HG02870 (cell line): ENCODE results near the gene RBP3.

Source experiments
- ATAC-seq: cut with Tn5 transposase; IDR thresholded peaks from one replicate; pipeline ENCODE4 v1.9.1; 2021; ENCODE audit warnings: mild to moderate bottlenecking, moderate library complexity; ENCODE audit not compliant: unreplicated experiment

Gene RBP3

GRCh38 chr10:47348138-47348651 lies at the start of gene RBP3:
TSS of gene RBP3 (plus strand) at chr10:47348363. CDS start at chr10:47348485, 122 bp downstream.
- ATAC-seq, result no peak

GRCh38 chr10:47298715-47299114 lies 49.4 kb upstream of the RBP3 start:
- ATAC-seq, result no peak

- ATAC-seq, result no peak
Observed at GRCh38 chr10:47299611-47300428, 48.3 kb upstream of the RBP3 start, which contains the start of gene GDF10. TSS of gene GDF10 (plus strand) at chr10:47300197. CDS start at chr10:47300652, 455 bp downstream.

GRCh38 chr10:47300429-47300931 lies 47.7 kb upstream of the RBP3 start:
- ATAC-seq, result no peak

GRCh38 chr10:47301833-47302232 lies 46.3 kb upstream of the RBP3 start:
- no peak for ATAC-seq

- ATAC-seq, result no peak
Observed at GRCh38 chr10:47303105-47303504, 45.1 kb upstream of the RBP3 start.

- ATAC-seq, result no peak
Observed at GRCh38 chr10:47303866-47304265, 44.3 kb upstream of the RBP3 start.

GRCh38 chr10:47305566-47305965 lies 42.6 kb upstream of the RBP3 start:
- no peak for ATAC-seq

GRCh38 chr10:47306387-47307210 lies 41.6 kb upstream of the RBP3 start:
- no peak for ATAC-seq

- no peak for ATAC-seq
Observed at GRCh38 chr10:47307381-47307780, 40.8 kb upstream of the RBP3 start.

GRCh38 chr10:47308775-47309174 lies 39.4 kb upstream of the RBP3 start:
- no peak for ATAC-seq

GRCh38 chr10:47309408-47310089 lies 38.6 kb upstream of the RBP3 start:
- no peak for ATAC-seq

- ATAC-seq, result no peak
Observed at GRCh38 chr10:47310090-47310505, 38.1 kb upstream of the RBP3 start.

- ATAC-seq, result no peak
Observed at GRCh38 chr10:47311193-47311931, 36.8 kb upstream of the RBP3 start.

- peak; percentile 62 for ATAC-seq
Observed at GRCh38 chr10:47311932-47312662, 36.1 kb upstream of the RBP3 start.

GRCh38 chr10:47312663-47312995 lies 35.5 kb upstream of the RBP3 start:
- ATAC-seq, result no peak

GRCh38 chr10:47314416-47314970 lies 33.7 kb upstream of the RBP3 start:
- no peak for ATAC-seq

- ATAC-seq, result no peak
Observed at GRCh38 chr10:47315421-47315820, 32.7 kb upstream of the RBP3 start.

GRCh38 chr10:47316131-47316530 lies 32.0 kb upstream of the RBP3 start:
- ATAC-seq, result no peak
